Parathyroid adenoma (tissue), 2 donors: ENCODE data around the gene SRC.

Experiments used
- H2AFZ ChIP-seq: fragments of 300-600 bp; sonication (generic); one replicate; pipeline ENCODE4 v1.7.0; 2017; ENCODE audit warnings: antibody characterized with exemption, mild to moderate bottlenecking
- H3K27ac ChIP-seq: fragments of 300-600 bp; sonication (generic); one replicate; pipeline ENCODE4 v1.7.0; 2017
- H3K27me3 ChIP-seq: fragments of 300-600 bp; sonication (generic); one replicate; pipeline ENCODE4 v1.7.0; 2017; ENCODE audit warnings: low read length; ENCODE audit not compliant: control insufficient read depth, insufficient read depth
- H3K36me3 ChIP-seq: fragments of 300-600 bp; sonication (generic); one replicate; pipeline ENCODE4 v1.7.0; 2017; ENCODE audit warnings: low read length; ENCODE audit not compliant: control insufficient read depth, insufficient read depth
- H3K4me1 ChIP-seq: fragments of 300-600 bp; sonication (generic); one replicate; pipeline ENCODE4 v1.7.0; 2017; ENCODE audit warnings: control low read depth
- H3K4me2 ChIP-seq: fragments of 300-600 bp; sonication (generic); one replicate; pipeline ENCODE4 v1.7.0; 2017; ENCODE audit warnings: low read length
- H3K4me3 ChIP-seq: fragments of 300-600 bp; sonication (generic); one replicate; pipeline ENCODE4 v1.7.0; 2017; ENCODE audit warnings: low read depth, low read length
- H3K79me2 ChIP-seq: fragments of 300-600 bp; sonication (generic); one replicate; pipeline ENCODE4 v1.7.0; 2017; ENCODE audit warnings: control low read depth
- H3K9ac ChIP-seq: fragments of 300-600 bp; sonication (generic); one replicate; pipeline ENCODE4 v1.7.0; 2017; ENCODE audit warnings: mild to moderate bottlenecking
- H3K9me3 ChIP-seq: fragments of 300-600 bp; sonication (generic); one replicate; pipeline ENCODE4 v1.7.0; 2017; ENCODE audit warnings: low read length; ENCODE audit not compliant: control insufficient read depth
- TF ChIP-seq, protein P1 (sequence below): fragments of 300-600 bp; sonication (generic); IDR thresholded peaks from one replicate; pipeline ENCODE4 v1.7.0; 2017; ENCODE audit warnings: antibody characterized with exemption, mild to moderate bottlenecking
- donor health status: primary hyperparathyroidism.

The SRC gene

GRCh38 chr20:37449276-37449675 lies 103.3 kb downstream of the SRC start:
- no peak overlapping the region for H3K4me3 ChIP-seq
- H2AFZ ChIP-seq, result no peak overlapping the region
- no peaks in the 10 kb centered on the region for H3K9me3 ChIP-seq
- TF ChIP-seq, protein P1, sequence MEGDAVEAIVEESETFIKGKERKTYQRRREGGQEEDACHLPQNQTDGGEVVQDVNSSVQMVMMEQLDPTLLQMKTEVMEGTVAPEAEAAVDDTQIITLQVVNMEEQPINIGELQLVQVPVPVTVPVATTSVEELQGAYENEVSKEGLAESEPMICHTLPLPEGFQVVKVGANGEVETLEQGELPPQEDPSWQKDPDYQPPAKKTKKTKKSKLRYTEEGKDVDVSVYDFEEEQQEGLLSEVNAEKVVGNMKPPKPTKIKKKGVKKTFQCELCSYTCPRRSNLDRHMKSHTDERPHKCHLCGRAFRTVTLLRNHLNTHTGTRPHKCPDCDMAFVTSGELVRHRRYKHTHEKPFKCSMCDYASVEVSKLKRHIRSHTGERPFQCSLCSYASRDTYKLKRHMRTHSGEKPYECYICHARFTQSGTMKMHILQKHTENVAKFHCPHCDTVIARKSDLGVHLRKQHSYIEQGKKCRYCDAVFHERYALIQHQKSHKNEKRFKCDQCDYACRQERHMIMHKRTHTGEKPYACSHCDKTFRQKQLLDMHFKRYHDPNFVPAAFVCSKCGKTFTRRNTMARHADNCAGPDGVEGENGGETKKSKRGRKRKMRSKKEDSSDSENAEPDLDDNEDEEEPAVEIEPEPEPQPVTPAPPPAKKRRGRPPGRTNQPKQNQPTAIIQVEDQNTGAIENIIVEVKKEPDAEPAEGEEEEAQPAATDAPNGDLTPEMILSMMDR, result no peak
- no peak overlapping the region for H3K27ac ChIP-seq
- H3K4me2 ChIP-seq, result no peak overlapping the region
- H3K79me2 ChIP-seq, result no peaks in the 10 kb centered on the region
- H3K27me3 ChIP-seq, result no peaks in the 10 kb centered on the region
- H3K9ac ChIP-seq, result no peak overlapping the region
- H3K36me3 ChIP-seq, result no peaks in the 10 kb centered on the region
- no peaks in the 10 kb centered on the region for H3K4me1 ChIP-seq

- no peaks in the 10 kb centered on the region for H3K9me3 ChIP-seq
- no peaks in the 10 kb centered on the region for H3K79me2 ChIP-seq
- H3K4me2 ChIP-seq, result no peak overlapping the region
- no peak overlapping the region for H3K9ac ChIP-seq
- no peaks in the 10 kb centered on the region for H3K36me3 ChIP-seq
- H3K4me1 ChIP-seq, result no peaks in the 10 kb centered on the region
- no peaks in the 10 kb centered on the region for H3K27me3 ChIP-seq
- TF ChIP-seq, protein P1, result no peak
- no peak overlapping the region for H3K27ac ChIP-seq
- no peak overlapping the region for H2AFZ ChIP-seq
- H3K4me3 ChIP-seq, result no peak overlapping the region
Observed at GRCh38 chr20:37450344-37450743, 104.4 kb downstream of the SRC start.

- H3K27me3 ChIP-seq, result no peaks in the 10 kb centered on the region
- no peaks in the 10 kb centered on the region for H3K79me2 ChIP-seq
- no peaks in the 10 kb centered on the region for H3K9me3 ChIP-seq
- H3K27ac ChIP-seq, result no peak overlapping the region
- H3K4me3 ChIP-seq, result no peak overlapping the region
- no peak overlapping the region for H3K9ac ChIP-seq
- H3K4me2 ChIP-seq, result no peak overlapping the region
- no peaks in the 10 kb centered on the region for H3K36me3 ChIP-seq
- TF ChIP-seq, protein P1, result no peak
- no peaks in the 10 kb centered on the region for H3K4me1 ChIP-seq
- H2AFZ ChIP-seq, result no peak overlapping the region
Observed at GRCh38 chr20:37451616-37452015, 105.7 kb downstream of the SRC start.

GRCh38 chr20:37452236-37452635 lies 106.3 kb downstream of the SRC start:
- H3K27ac ChIP-seq, result no peak overlapping the region
- H3K36me3 ChIP-seq, result no peaks in the 10 kb centered on the region
- no peaks in the 10 kb centered on the region for H3K4me1 ChIP-seq
- no peak overlapping the region for H3K4me2 ChIP-seq
- no peaks in the 10 kb centered on the region for H3K27me3 ChIP-seq
- H3K9me3 ChIP-seq, result no peaks in the 10 kb centered on the region
- TF ChIP-seq, protein P1, result no peak
- no peak overlapping the region for H2AFZ ChIP-seq
- no peak overlapping the region for H3K9ac ChIP-seq
- H3K4me3 ChIP-seq, result no peak overlapping the region
- no peaks in the 10 kb centered on the region for H3K79me2 ChIP-seq

DNA sequence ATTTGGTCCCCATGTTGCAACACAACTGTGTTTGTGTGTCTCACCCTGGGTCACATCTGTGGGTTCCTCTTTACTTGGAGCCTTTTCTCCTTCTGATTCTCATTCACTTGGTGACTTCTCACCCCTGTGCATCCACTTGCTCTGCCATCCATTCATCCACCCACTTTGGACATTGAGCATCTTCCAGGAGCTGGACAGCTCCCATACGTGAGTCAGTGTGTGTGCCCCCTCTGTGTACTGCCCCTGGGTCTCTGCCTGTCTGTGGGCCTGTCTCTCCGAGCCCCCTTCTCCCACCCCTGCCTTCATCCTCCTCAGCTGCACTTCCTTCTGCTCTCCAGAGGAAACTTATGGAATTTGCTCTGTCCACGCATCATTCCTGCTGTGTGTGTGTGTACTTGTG lies 107.3 kb downstream of the SRC start:
- Histone ChIP-seq H3K27ac (no peak overlapping the region), H3K9me3 (no peaks in the 10 kb centered on the region), H3K4me3 (no peak overlapping the region), H3K9ac (no peak overlapping the region), H3K27me3 (no peaks in the 10 kb centered on the region), H3K36me3 (no peaks in the 10 kb centered on the region), H2AFZ (no peak overlapping the region), H3K79me2 (no peaks in the 10 kb centered on the region), H3K4me1 (no peaks in the 10 kb centered on the region), H3K4me2 (no peak overlapping the region)
- TF ChIP-seq, protein P1, result no peak
